ENCODE data around the gene RFX8.

DNA sequence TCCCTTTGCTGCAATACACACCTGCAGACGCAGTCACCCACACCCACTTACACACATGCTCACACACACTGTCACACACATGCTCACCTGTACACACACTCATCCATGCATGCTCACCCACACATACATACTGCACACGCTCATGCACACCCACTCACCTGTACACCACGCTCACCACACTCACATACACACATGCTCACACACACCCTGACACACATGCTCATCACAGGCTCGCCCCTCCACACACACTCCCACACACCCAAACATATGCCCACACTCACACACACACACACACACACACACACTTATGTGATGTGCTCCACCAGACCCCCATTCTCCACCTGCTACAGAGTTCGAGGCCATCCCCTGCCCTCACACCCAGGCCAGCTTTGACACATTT is 64.8 kb downstream of the RFX8 start:
- no peak for TF ChIP-seq POLR2A (IDR thresholded peaks at IDR 0.05; ENCODE audit: low read depth, low read length)
- TF ChIP-seq POLR2AphosphoS5 (IDR thresholded peaks at IDR 0.05; ENCODE audit: low read depth, low read length), result no peak
- TF ChIP-seq TAF1 (IDR thresholded peaks at IDR 0.05; ENCODE audit: low read depth, low read length), result no peak
- no peak for TF ChIP-seq SPI1 (IDR thresholded peaks at IDR 0.05; ENCODE audit: low read depth, low read length)
- TF ChIP-seq POU2F2 (IDR thresholded peaks at IDR 0.05; ENCODE audit: low read depth, low read length), result no peak

All from GM12891 (cell line).